Chondrocyte (in vitro differentiated cells): ENCODE results near the gene STAT4. TPM values are rescaled to one million over a fixed set of nuclear protein-coding genes. Genes with fewer than 3 reads are reported as not detected.

ENCODE experiments used
- DNase-seq: peaks from one replicate; pipeline ENCODE4 v3.0.0; 2021; ENCODE audit warnings: mixed read lengths, low spot score
- H3K27ac Mint-ChIP-seq: one replicate; pipeline ENCODE4 v1.8.0; 2021; ENCODE audit warnings: mild to moderate bottlenecking, moderate library complexity, mixed read lengths; ENCODE audit not compliant: unreplicated experiment
- H3K27me3 Mint-ChIP-seq: 2 replicates; pipeline ENCODE4 v1.8.0; 2021; ENCODE audit warnings: low read depth, mixed read lengths
- H3K36me3 Mint-ChIP-seq: 2 replicates; pipeline ENCODE4 v1.8.0; 2021; ENCODE audit warnings: low read depth, mixed read lengths
- H3K4me1 Mint-ChIP-seq: 2 replicates; pipeline ENCODE4 v1.8.0; 2021; ENCODE audit warnings: low read depth, mild to moderate bottlenecking, mixed read lengths
- H3K4me3 Mint-ChIP-seq: one replicate; pipeline ENCODE4 v1.8.0; 2021; ENCODE audit warnings: mild to moderate bottlenecking, moderate library complexity, mixed read lengths; ENCODE audit not compliant: unreplicated experiment
- H3K9me3 Mint-ChIP-seq: 2 replicates; pipeline ENCODE4 v1.8.0; 2021; ENCODE audit warnings: low read depth, mixed read lengths
- total RNA-seq: library from RNA; stranded (reverse); gene quantifications from 3 replicates; pipeline ENCODE4 v1.2.1, GENCODE V29; 2021
- TF ChIP-seq, protein P1 (sequence below): fragments of 200-600 bp; sonication (generic); IDR thresholded peaks from 2 replicates; pipeline ENCODE4 v1.5.0; 2021; ENCODE audit warnings: antibody characterized with exemption, mild to moderate bottlenecking, moderate library complexity

STAT4 gene
- total RNA-seq, 1 donor from 2014 or later = 12.4 TPM

DNA sequence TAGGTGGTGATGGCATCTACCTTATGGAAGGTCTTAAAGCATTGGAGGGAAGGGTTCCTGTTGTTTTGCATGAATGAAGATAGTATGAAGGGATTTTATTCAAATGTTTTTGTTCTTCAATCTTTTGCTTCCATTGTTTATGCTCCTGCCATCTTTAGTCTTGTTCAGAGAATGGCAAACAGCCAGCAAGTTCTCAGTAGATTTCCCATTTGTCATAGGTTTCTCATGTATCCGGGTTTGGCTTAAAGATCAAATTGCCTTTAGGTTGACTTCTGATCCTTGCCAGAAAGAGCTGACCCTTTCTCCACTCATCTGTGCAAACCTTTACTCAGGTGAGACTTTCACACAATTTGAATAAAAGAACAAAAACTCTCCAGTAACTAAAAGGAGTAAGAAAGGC lies 44.2 kb upstream of the STAT4 start:
- DNase-seq = no peak
- TF ChIP-seq, protein P1, sequence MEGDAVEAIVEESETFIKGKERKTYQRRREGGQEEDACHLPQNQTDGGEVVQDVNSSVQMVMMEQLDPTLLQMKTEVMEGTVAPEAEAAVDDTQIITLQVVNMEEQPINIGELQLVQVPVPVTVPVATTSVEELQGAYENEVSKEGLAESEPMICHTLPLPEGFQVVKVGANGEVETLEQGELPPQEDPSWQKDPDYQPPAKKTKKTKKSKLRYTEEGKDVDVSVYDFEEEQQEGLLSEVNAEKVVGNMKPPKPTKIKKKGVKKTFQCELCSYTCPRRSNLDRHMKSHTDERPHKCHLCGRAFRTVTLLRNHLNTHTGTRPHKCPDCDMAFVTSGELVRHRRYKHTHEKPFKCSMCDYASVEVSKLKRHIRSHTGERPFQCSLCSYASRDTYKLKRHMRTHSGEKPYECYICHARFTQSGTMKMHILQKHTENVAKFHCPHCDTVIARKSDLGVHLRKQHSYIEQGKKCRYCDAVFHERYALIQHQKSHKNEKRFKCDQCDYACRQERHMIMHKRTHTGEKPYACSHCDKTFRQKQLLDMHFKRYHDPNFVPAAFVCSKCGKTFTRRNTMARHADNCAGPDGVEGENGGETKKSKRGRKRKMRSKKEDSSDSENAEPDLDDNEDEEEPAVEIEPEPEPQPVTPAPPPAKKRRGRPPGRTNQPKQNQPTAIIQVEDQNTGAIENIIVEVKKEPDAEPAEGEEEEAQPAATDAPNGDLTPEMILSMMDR = no peak
- Mint-ChIP-seq H3K4me3 (no peak overlapping the region), H3K4me1 (peaks cover 15% of the 10 kb centered on the region), H3K36me3 (no peaks in the 10 kb centered on the region), H3K27me3 (no peaks in the 10 kb centered on the region), H3K9me3 (peaks cover 8% of the 10 kb centered on the region), H3K27ac (no peak overlapping the region)

- H3K4me1 Mint-ChIP-seq = peaks cover 32% of the 10 kb centered on the region
- no peaks in the 10 kb centered on the region for H3K36me3 Mint-ChIP-seq
- no peaks in the 10 kb centered on the region for H3K9me3 Mint-ChIP-seq
- H3K4me3 Mint-ChIP-seq = no peak overlapping the region
- DNase-seq = no peak
- no peaks in the 10 kb centered on the region for H3K27me3 Mint-ChIP-seq
- H3K27ac Mint-ChIP-seq = no peak overlapping the region
- TF ChIP-seq, protein P1 = no peak
Observed at GRCh38 chr2:191190861-191191552, 40.2 kb upstream of the STAT4 start.

DNA sequence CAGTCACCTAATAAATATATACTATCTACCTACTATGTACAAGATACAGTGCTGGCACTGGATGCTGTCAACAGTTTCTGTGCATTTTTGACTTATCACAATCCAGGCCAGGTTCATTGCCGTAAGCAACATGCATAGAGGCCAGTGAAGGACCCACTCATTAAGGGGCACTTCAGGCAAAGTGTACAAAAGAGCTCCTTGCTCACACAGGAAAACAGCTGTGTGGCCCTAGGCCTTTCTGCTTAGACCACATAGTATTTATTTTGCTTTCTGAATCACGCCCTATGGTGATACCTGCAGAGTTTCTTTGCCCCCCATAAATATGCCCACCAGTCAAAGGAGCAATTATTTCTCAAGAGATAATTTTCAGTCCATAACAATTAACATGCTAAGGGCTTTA lies 39.6 kb upstream of the STAT4 start:
- no peak overlapping the region for H3K27ac Mint-ChIP-seq
- no peak for DNase-seq
- no peaks in the 10 kb centered on the region for H3K36me3 Mint-ChIP-seq
- H3K27me3 Mint-ChIP-seq = no peaks in the 10 kb centered on the region
- no peak overlapping the region for H3K4me3 Mint-ChIP-seq
- no peaks in the 10 kb centered on the region for H3K9me3 Mint-ChIP-seq
- TF ChIP-seq, protein P1 = no peak
- H3K4me1 Mint-ChIP-seq = peaks cover 32% of the 10 kb centered on the region

- no peak for DNase-seq
- TF ChIP-seq, protein P1 = no peak
- Mint-ChIP-seq H3K27me3 (no peaks in the 10 kb centered on the region), H3K36me3 (no peaks in the 10 kb centered on the region), H3K4me1 (peaks cover 34% of the 10 kb centered on the region), H3K4me3 (no peak overlapping the region), H3K27ac (no peak overlapping the region), H3K9me3 (no peaks in the 10 kb centered on the region)
Observed at GRCh38 chr2:191189112-191189635, 38.4 kb upstream of the STAT4 start.

DNA sequence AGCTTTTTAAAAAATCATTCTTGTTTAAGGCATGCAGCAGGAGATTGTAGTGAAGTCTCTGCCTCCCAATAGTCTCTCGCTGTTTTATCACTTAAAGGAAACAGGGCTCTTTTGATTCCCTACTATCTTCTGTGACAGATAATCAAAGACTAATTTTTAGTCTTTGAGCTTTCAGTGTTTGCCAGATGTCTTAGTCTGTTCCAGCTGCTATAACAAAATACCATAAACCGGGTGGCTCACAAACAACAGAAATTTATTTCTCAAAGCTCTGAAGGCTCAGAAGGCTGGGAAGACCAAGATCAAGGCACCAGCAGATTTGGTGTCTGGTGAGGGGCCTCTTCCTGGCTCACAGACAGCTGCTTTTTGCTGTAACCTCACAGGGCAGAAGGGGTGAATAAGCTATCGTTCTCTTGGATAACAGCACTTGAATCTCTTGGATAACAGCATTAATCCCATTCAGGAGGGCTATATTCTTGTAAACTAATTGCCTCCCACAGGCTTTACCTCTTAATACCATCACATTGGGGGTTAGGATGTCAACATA lies 37.8 kb upstream of the STAT4 start:
- Mint-ChIP-seq H3K4me3 (no peak overlapping the region), H3K9me3 (no peaks in the 10 kb centered on the region), H3K27me3 (no peaks in the 10 kb centered on the region), H3K36me3 (no peaks in the 10 kb centered on the region), H3K27ac (no peak overlapping the region), H3K4me1 (peaks cover 35% of the 10 kb centered on the region)
- no peak for DNase-seq
- TF ChIP-seq, protein P1 = no peak
